ENCODE data around the gene MMADHC.
A peak's percentile ranks its signal among the peaks of the same experiment; 100 is the strongest.

The MMADHC gene

GRCh38 chr2:149544692-149545091 lies 42.9 kb downstream of the MMADHC start:
- no peak for DNase-seq

GRCh38 chr2:149543845-149544244 lies 43.7 kb downstream of the MMADHC start:
- no peak for DNase-seq

GRCh38 chr2:149540138-149540537 lies 47.4 kb downstream of the MMADHC start:
- DNase-seq = no peak

GRCh38 chr2:149538138-149538833 lies 49.3 kb downstream of the MMADHC start:
- DNase-seq = no peak

- DNase-seq = peak; percentile 56
Measured at GRCh38 chr2:149537092-149537726, 50.4 kb downstream of the MMADHC start.

- DNase-seq = no peak
Measured at GRCh38 chr2:149536649-149537048, 50.9 kb downstream of the MMADHC start.

GRCh38 chr2:149534674-149535073 lies 52.9 kb downstream of the MMADHC start:
- DNase-seq = no peak

GRCh38 chr2:149528983-149529382 lies 58.6 kb downstream of the MMADHC start:
- no peak for DNase-seq

GRCh38 chr2:149527998-149528755 lies 59.4 kb downstream of the MMADHC start:
- DNase-seq = no peak

- no peak for DNase-seq
Measured at GRCh38 chr2:149526689-149527088, 60.9 kb downstream of the MMADHC start.

- no peak for DNase-seq
Measured at GRCh38 chr2:149525323-149525722, 62.3 kb downstream of the MMADHC start.
